ENCODE measurements around the gene NAGA.
"Not testable (repeated sequence)": the region's sequence is repeated elsewhere in the genome, so short reads cannot be mapped to it uniquely, and the experiment has no call there.

NAGA gene

DNA sequence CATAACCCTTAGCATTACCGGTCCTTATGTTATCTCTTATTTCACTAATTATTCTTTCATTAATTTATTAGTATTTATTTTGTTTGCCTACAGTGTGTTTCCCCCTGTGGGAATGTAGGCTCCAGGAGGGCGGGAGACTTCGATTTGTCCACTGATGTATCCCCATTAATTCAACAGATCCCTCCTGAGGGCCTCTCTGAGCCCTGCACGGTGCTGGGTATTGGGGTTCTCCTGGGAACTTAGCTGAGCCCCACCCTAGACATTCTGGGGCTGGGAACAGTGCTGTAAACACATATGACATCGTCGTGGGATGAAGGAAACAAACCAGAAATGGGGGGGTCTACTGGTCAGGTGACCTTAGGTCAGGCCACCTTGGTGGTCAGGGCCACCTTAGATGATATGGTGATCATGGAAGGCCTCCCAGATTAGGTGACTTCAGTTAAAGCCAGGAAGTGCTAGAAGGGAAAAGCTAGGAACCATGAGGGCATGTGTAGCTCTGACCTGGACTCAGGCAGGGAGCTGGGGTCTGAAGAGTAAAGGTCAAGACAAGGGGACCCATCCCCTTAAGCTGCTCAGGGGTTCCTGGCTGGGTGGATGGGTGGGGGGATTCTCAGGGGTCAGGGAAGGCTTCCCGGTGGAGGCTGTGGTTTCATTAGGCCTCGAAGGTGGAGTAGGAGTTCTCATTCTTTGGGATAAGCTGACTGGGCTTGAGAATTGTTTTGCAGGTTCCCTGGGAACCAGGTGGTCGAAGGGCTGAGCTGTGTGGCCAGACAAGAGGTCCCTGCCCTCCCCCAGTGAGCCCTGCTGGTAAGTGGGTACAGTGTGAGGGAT lies 4.4 kb upstream of the NAGA start:
- no peak for DNase-seq

DNA sequence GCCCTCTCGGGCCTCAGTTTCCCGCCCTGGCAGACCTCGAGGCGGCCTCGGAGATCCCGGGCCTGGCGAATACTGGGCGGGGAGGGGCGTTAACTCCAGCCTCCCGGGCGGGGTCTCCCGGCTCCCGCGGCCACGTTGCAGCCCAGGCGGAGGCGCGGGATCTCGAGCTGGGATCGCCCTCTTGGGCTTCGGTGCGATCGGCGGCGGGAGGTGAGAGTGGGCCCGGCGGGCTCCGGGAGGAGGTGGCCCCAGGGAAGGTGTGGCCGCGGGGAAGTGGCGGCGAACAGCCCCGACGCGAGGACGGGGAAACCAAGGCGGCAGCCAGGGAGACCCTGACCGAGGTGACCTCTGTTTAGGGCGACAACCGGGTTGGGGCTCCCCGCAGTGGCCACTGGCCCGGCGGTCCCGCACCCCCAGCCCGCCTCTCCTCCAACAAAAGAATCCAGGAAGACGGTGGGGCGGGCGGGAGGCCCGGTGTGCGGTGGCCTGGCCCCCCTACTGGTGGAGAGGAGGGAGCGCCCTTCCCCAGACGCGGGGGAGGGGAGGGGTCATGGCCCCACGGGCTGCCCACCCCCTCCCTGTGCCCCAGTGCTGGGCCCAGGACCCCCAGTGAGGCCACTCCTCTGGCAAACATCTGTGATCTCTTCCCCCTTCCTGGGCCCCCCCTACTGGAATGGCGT lies 3.7 kb upstream of the NAGA start, which contains the start of gene PHETA2:
Gene PHETA2, plus strand, starts transcription at position 117 of the 680 bp plus-strand sequence. CDS start 3,046 bp downstream, outside the sequence.
- peak; percentile 49 for DNase-seq

DNA sequence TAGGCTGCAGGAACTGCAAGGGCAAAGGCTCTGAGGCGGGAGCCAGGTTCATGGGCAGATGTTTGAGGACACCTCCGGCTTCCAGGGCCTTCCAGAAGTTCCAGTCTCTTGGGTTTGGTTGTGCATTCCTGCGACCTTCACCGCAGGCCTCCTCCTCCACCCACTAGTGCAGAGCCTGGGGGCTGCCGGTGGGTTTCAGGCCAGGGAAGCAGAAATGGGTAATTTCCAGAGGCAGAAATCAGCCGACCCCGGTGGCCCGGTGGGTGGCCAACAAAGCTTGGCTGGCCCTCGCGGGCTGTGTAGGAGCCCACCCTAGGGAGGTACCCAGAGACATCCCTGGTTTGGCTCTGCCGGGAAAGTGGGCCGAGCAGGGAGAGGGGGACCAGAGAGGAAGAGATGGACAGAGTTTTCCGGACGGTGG lies 3.0 kb upstream of the NAGA start:
- DNase-seq = no peak

- DNase-seq = no peak
Observed at GRCh38 chr22:42072606-42073330, 2.2 kb upstream of the NAGA start.

DNA sequence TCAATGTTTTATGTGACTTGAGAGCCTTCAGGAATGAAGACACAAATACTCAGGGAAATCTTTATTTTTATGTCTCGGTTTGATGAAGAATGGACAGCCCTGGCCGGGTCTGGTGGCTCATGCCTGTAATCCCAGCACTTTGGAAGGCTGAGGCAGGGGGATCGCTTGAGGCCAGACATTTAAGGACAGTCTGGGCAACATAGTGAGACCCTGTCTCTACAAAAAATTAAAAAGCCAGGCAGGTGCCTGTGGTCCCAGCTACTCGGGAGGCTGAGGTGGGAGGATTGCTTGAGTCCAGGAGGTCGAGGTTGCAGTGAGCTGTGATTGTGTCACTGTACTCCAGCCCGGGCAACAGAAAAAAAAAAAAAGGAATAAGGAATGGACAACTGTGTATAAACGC lies 896 bp upstream of the NAGA start:
- not testable (repeated sequence) for DNase-seq

GRCh38 chr22:42069801-42070516 lies 653 bp downstream of the NAGA start:
- peak; percentile 32 for DNase-seq

DNA sequence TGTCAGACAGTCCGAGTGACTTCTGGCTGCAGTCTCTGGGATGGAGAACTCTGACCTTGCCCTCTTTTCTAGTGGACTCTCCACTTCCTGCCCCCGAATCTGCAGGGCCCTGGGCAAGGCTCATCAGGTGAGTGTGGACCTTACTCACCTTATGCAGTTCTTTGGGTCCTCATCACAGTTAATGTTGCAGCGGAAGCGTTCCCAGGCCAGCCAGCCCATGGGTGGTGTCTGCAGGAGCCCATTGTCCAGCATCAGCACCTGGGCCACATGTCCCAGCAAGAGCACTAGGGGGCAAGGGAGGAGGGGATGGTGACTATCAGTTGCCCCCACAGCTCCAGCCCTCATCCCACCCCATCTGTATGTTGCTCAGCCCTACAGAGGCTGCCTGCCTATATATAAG lies 2.3 kb downstream of the NAGA start:
- no peak for DNase-seq

- no peak for DNase-seq
Observed at GRCh38 chr22:42067671-42068251, 2.9 kb downstream of the NAGA start.

- no peak for DNase-seq
Observed at GRCh38 chr22:42066937-42067336, 3.7 kb downstream of the NAGA start.

- DNase-seq = no peak
Observed at GRCh38 chr22:42066126-42066761, 4.4 kb downstream of the NAGA start.

- DNase-seq = no peak
Observed at GRCh38 chr22:42065438-42066125, 5.0 kb downstream of the NAGA start.

GRCh38 chr22:42064629-42065028 lies 6.0 kb downstream of the NAGA start:
- no peak for DNase-seq

DNA sequence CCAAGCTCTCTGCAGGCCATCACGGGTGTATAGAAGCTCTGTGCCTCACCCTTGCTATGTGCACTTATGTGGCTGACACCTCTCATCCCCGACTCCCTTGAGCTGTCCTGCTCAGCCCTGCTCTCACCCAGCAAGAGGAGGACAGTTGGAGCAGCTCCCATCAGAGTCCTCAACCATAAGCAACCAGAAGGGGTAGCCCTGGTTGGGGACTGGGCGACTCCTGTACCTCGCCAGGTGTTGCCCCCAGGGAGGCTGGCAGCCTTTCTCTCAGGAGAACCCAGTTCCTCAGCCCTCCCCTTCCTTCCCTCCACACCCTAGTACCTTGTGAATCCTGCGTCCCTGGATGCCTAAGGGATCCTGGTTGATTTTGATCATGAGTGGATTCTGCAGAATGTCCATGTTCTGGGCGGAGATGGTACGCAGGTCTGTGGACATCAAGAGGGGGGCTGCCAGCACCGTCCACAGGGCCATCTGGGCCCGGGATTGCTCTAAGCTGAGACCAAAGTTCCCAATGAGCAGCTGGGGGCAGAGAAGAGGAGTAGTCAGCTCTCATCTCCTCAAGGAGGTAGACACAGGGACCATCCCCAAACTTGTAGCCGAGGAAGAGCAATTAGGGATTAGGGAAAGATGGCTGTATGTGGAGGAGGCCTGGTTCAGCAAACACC lies 8.0 kb downstream of the NAGA start:
- DNase-seq = no peak

GRCh38 chr22:42061041-42061440 lies 9.6 kb downstream of the NAGA start:
- no peak for DNase-seq

GRCh38 chr22:42060489-42060888 lies 10.1 kb downstream of the NAGA start:
- no peak for DNase-seq

- DNase-seq = no peak
Observed at GRCh38 chr22:42056757-42057511, 13.7 kb downstream of the NAGA start.

DNA sequence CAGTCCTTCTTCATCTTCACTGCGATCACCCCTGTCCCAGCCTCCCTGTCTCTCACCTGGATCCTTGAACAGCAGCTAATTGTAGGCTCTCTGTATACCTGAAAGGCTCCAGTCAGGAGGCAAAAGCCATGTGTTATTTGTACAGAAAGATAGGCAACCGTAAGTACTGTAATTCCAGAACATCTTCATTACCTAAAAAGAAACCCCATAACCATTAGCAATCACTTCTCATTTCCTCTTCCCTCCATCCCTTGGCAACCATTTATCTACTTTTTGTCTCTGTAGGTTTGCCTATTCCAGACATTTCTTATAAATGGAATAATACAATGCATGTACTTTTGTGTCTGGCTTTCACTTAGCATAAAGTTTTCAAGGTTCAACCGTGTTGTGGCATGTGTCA lies 17.8 kb downstream of the NAGA start:
- no peak for DNase-seq

GRCh38 chr22:42050641-42051180 lies 19.9 kb downstream of the NAGA start:
- DNase-seq = no peak

- DNase-seq = no peak
Observed at GRCh38 chr22:42041784-42042183, 28.8 kb downstream of the NAGA start.

- DNase-seq = no peak
Observed at GRCh38 chr22:42039271-42039670, 31.3 kb downstream of the NAGA start.
